ENCODE data around the gene ABHD2. TPM values are rescaled to one million over a fixed set of nuclear protein-coding genes. Genes with fewer than 3 reads are reported as not detected.
"Not testable (repeated sequence)": the region's sequence is repeated elsewhere in the genome, so short reads cannot be mapped to it uniquely, and the experiment has no call there.

Gene ABHD2
- polyA plus RNA-seq, 3 donors = 26.5 to 31.7 (median 29.0) TPM

GRCh38 chr15:89221543-89221942 is 133.3 kb downstream of the ABHD2 start, which contains the start of gene RLBP1:
RLBP1 (minus strand) TSS chr15:89221579; CDS start chr15:89218975, 2,604 bp downstream.
- DNase-seq = no peak

- DNase-seq = no peak
Observed at GRCh38 chr15:89225588-89225987, 137.3 kb downstream of the ABHD2 start.

- no peak for DNase-seq
Observed at GRCh38 chr15:89226359-89227221, 138.3 kb downstream of the ABHD2 start.

GRCh38 chr15:89227425-89227824 is 139.2 kb downstream of the ABHD2 start:
- DNase-seq = no peak

GRCh38 chr15:89230277-89230676 is 142.0 kb downstream of the ABHD2 start:
- no peak for DNase-seq

GRCh38 chr15:89231832-89232231 is 143.6 kb downstream of the ABHD2 start:
- no peak for DNase-seq

GRCh38 chr15:89239883-89240810 is 151.9 kb downstream of the ABHD2 start:
- DNase-seq = not testable (repeated sequence)

GRCh38 chr15:89243046-89243690 is 154.9 kb downstream of the ABHD2 start:
- DNase-seq = no peak

GRCh38 chr15:89243691-89244573 is 155.7 kb downstream of the ABHD2 start, which contains the start of gene FANCI:
FANCI (plus strand) TSS chr15:89243979; CDS start chr15:89247648, 3,669 bp downstream.
- DNase-seq = peak; percentile 94

GRCh38 chr15:89244574-89244903 is 156.3 kb downstream of the ABHD2 start:
- DNase-seq = no peak

GRCh38 chr15:89247446-89247845 is 159.2 kb downstream of the ABHD2 start:
- no peak for DNase-seq

GRCh38 chr15:89248584-89248983 is 160.3 kb downstream of the ABHD2 start:
- DNase-seq = no peak

- DNase-seq = not testable (repeated sequence)
Observed at GRCh38 chr15:89250142-89250541, 161.9 kb downstream of the ABHD2 start.

Other genes with a start within 250 kb of the ABHD2 start
- 1 to 10 TPM; 3.5 to 6.0 (median 5.4) TPM for gene HAPLN3, start 192.9 kb upstream of the ABHD2 start, polyA plus RNA-seq (ENCODE audit: insufficient read length in 3 of 3)
- gene MFGE8, start 175.1 kb upstream of the ABHD2 start, polyA plus RNA-seq (ENCODE audit: insufficient read length in 3 of 3) = 100 to 1,000 TPM in 2 of 3 donors, 10 to 100 TPM in 1; 90.8 to 130 (median 110) TPM
- gene RLBP1, start 133.1 kb downstream of the ABHD2 start, polyA plus RNA-seq (ENCODE audit: insufficient read length in 3 of 3) = not detected
- 10 to 100 TPM; 34.9 to 39.4 (median 35.5) TPM for gene FANCI, start 155.5 kb downstream of the ABHD2 start, polyA plus RNA-seq (ENCODE audit: insufficient read length in 3 of 3)
- gene POLG, start 246.4 kb downstream of the ABHD2 start, polyA plus RNA-seq (ENCODE audit: insufficient read length in 3 of 3) = 10 to 100 TPM; 54.4 to 61.0 (median 55.6) TPM

Data from renal pelvis (tissue), 4 donors.